ENCODE results near the gene ZSCAN25.

ZSCAN25 gene

GRCh38 chr7:99605527-99605926, 11.2 kb upstream of the ZSCAN25 start:
- no peak for TF ChIP-seq CTCF (IDR thresholded peaks at IDR 0.05; ENCODE audit: extremely low read depth, missing control alignments)
- DNase-seq (ENCODE audit: low spot score), result no peak

GRCh38 chr7:99606531-99606930, 10.2 kb upstream of the ZSCAN25 start:
- DNase-seq (ENCODE audit: low spot score), result peak; percentile 2
- TF ChIP-seq CTCF (IDR thresholded peaks at IDR 0.05; ENCODE audit: extremely low read depth, missing control alignments), result no peak

- no peak for TF ChIP-seq CTCF (IDR thresholded peaks at IDR 0.05; ENCODE audit: extremely low read depth, missing control alignments)
- no peak for DNase-seq (ENCODE audit: low spot score)
These were observed 9.2 kb upstream of the ZSCAN25 start for GRCh38 chr7:99607548-99607947.

GRCh38 chr7:99614495-99614894, 2.3 kb upstream of the ZSCAN25 start:
- no peak for TF ChIP-seq CTCF (IDR thresholded peaks at IDR 0.05; ENCODE audit: extremely low read depth, missing control alignments)
- no peak for DNase-seq (ENCODE audit: low spot score)

GRCh38 chr7:99615989-99616358, 772 bp upstream of the ZSCAN25 start:
- DNase-seq (ENCODE audit: low spot score), result no peak
- no peak for TF ChIP-seq CTCF (IDR thresholded peaks at IDR 0.05; ENCODE audit: extremely low read depth, missing control alignments)

GRCh38 chr7:99617192-99617781, 541 bp downstream of the ZSCAN25 start:
- DNase-seq (ENCODE audit: low spot score), result no peak
- TF ChIP-seq CTCF (IDR thresholded peaks at IDR 0.05; ENCODE audit: extremely low read depth, missing control alignments), result no peak

- DNase-seq (ENCODE audit: low spot score), result no peak
- TF ChIP-seq CTCF (IDR thresholded peaks at IDR 0.05; ENCODE audit: extremely low read depth, missing control alignments), result no peak
These were observed 2.0 kb downstream of the ZSCAN25 start for GRCh38 chr7:99618726-99619125.
